ENCODE measurements around the gene CTAGE1. TPM values are rescaled to one million over a fixed set of nuclear protein-coding genes. Genes with fewer than 3 reads are reported as not detected.
"Not testable (repeated sequence)": the region's sequence is repeated elsewhere in the genome, so short reads cannot be mapped to it uniquely, and the experiment has no call there.

CTAGE1 gene
- total RNA-seq, 2 experiments from 2014 or later: not detected

DNA sequence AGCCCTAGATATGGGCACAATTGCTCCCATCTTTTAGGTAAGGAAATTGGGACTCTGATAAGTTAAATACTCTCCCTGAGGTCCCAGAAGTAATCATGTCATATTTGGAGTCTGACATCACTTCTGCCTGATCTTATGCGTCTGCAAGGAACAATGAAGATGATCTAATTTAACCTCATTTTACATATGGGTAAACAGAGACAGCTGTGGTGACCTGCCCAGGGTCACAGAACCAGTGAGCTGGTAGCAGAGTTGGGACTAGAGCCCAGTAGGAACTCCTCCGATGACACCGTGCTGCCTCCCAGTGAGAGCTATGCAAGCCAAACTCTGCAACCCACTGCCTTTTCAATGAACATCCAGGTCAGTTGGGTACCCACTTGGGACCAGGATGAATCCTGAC lies 17.8 kb downstream of the CTAGE1 start:
- Mint-ChIP-seq H3K9me3 (peaks cover 1% of the 10 kb centered on the region), H3K27ac (no peak overlapping the region), H3K4me1 (no peaks in the 10 kb centered on the region), H3K27me3 (no peaks in the 10 kb centered on the region), H3K36me3 (ENCODE audit: low read depth) (no peaks in the 10 kb centered on the region), H3K4me3 (no peak overlapping the region)
- no peak for DNase-seq
- CTCF ChIA-PET: no interaction called here
- POLR2A ChIA-PET: no interaction called here

GRCh38 chr18:22398464-22398863 lies 19.3 kb downstream of the CTAGE1 start:
- Mint-ChIP-seq H3K4me1 (no peaks in the 10 kb centered on the region), H3K27me3 (no peaks in the 10 kb centered on the region), H3K4me3 (no peak overlapping the region), H3K27ac (no peak overlapping the region), H3K9me3 (no peaks in the 10 kb centered on the region), H3K36me3 (ENCODE audit: low read depth) (no peaks in the 10 kb centered on the region)
- ChIA-PET POLR2A (no interaction called here), CTCF (no interaction called here)
- no peak for DNase-seq

- POLR2A ChIA-PET: no interaction called here
- DNase-seq: no peak
- Mint-ChIP-seq H3K4me3 (no peak overlapping the region), H3K9me3 (no peaks in the 10 kb centered on the region), H3K36me3 (ENCODE audit: low read depth) (no peaks in the 10 kb centered on the region), H3K27ac (no peak overlapping the region), H3K4me1 (no peaks in the 10 kb centered on the region), H3K27me3 (no peaks in the 10 kb centered on the region)
- CTCF ChIA-PET: no interaction called here
Observed at GRCh38 chr18:22394428-22394827, 23.3 kb downstream of the CTAGE1 start.

GRCh38 chr18:22393164-22393563 lies 24.6 kb downstream of the CTAGE1 start:
- H3K4me1 Mint-ChIP-seq; H3K4me3 Mint-ChIP-seq; H3K27ac Mint-ChIP-seq; DNase-seq; CTCF ChIA-PET; H3K27me3 Mint-ChIP-seq; POLR2A ChIA-PET; H3K9me3 Mint-ChIP-seq; H3K36me3 Mint-ChIP-seq (ENCODE audit: low read depth): not testable (repeated sequence)

DNA sequence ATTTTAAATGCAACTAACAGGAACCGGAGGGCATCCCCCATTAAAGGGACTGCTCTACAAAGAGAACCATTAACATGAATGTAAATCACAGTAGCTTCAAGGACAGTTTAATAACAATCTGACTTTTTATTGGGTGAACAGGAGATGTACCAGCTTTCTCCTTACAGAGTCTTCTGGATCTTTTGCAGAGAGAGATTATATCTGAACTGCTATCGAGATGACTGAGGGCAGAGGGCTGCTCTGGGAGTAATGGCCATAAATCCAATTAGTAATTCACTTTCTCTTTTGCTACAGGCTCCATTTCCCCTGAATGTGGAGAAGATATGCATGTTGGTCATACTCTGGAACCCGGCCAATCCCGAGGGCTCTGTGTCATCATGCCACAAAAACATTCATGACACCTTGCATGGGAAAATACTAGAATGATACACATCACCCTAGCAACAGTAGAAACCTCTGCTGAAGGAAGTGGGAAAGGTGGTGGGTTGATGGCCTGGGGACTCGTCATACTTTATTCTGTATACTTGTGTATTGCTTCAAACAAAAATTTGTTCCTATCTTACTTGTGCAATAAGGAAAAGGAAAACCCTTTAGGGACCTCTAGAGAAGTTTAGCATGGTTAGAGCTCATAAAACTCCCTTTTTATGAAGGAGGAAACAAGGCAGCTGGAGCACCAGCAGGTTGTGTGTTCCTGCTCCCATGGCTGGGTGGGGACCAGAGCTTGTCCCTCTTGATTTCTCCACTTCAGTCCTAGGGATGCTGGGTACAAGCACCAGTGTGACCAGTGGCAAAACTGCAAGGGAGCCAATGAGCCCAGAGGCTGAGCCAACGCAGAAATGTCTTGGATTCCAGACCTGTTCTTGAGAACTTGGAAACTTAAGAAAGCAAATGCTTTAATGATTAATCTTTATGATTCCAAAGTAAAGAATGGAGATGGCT lies 26.0 kb downstream of the CTAGE1 start:
- Mint-ChIP-seq H3K4me1 (no peaks in the 10 kb centered on the region), H3K4me3 (no peak overlapping the region), H3K36me3 (ENCODE audit: low read depth) (no peaks in the 10 kb centered on the region), H3K27ac (no peak overlapping the region), H3K9me3 (no peaks in the 10 kb centered on the region), H3K27me3 (no peaks in the 10 kb centered on the region)
- ChIA-PET POLR2A (no interaction called here), CTCF (interaction anchor here (0.6 to 1.5 kb wide), 2 partner anchors 11 to 27 kb away, joined by 3 read pairs; no protein-coding TSS in a partner anchor)
- DNase-seq: no peak

DNA sequence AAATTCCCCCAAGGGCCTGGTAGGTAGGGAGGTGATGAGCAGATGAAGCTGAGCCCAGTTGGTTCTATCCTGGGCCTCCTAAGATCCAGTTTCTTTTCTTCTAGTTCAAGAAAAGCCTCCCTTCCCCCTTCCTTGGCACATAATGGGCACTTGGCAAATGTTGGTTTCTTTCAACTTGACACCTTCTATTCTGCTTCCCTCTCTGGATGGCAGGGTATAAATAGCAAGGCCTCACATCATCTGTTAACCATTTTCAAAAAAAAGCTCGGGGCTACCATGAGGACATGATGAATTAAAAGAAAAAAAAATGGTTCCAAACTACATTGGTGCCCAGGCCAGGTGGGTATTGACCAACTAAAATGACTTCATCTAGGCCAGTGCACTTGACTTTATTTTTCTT lies 29.9 kb downstream of the CTAGE1 start:
- Mint-ChIP-seq H3K4me1 (no peaks in the 10 kb centered on the region), H3K27me3 (no peaks in the 10 kb centered on the region), H3K27ac (no peak overlapping the region), H3K4me3 (no peak overlapping the region), H3K9me3 (no peaks in the 10 kb centered on the region), H3K36me3 (ENCODE audit: low read depth) (no peaks in the 10 kb centered on the region)
- ChIA-PET POLR2A (no interaction called here), CTCF (interaction anchor here (0.5 to 0.6 kb wide), 2 partner anchors 9 to 359 kb away, joined by 3 read pairs; no protein-coding TSS in a partner anchor)
- no peak for DNase-seq

DNA sequence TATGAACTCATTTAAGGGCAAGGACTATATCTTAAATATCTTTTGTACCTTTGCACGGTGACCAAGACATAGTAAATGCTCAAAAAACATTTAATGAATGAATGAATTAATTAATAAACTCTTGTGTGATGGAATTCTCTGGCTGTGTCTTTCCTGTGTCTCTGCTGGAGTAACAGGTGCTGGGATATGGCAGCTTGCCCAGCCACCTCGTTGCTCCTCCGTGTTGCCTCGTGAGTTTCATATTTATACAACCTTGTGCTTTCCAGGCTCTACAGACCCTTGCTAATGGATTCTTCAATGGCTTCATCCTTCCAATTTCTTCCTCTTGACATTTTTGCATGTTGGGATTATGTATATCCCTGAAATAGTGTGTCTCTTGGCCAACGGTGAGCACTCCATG lies 30.4 kb downstream of the CTAGE1 start:
- Mint-ChIP-seq H3K27me3 (no peaks in the 10 kb centered on the region), H3K27ac (no peak overlapping the region), H3K36me3 (ENCODE audit: low read depth) (no peaks in the 10 kb centered on the region), H3K4me3 (no peak overlapping the region), H3K4me1 (no peaks in the 10 kb centered on the region), H3K9me3 (no peaks in the 10 kb centered on the region)
- ChIA-PET POLR2A (no interaction called here), CTCF (interaction anchor here (0.5 kb wide), 1 partner anchor 9 kb away, joined by 3 read pairs; no protein-coding TSS in a partner anchor)
- DNase-seq: no peak

DNA sequence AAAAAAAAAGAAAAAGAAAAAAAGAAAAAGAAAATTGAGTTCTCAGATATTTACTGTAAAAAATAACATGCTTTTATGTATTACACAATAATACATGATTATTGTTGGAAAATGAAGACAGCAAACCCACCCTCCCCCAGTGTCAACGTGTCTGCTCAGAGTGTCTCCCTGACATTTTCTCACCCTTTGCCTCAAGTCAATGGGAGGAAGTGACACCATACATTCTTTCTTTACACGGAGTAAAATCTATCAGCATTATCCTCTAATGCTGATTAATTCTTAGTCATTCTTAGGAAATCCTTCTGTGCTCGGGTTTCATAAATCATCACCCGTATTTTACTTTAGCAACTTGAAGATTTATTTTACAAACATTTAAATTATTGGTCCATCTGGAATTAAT lies 32.0 kb downstream of the CTAGE1 start:
- Mint-ChIP-seq H3K9me3 (no peaks in the 10 kb centered on the region), H3K27me3 (no peaks in the 10 kb centered on the region), H3K36me3 (ENCODE audit: low read depth) (no peaks in the 10 kb centered on the region), H3K27ac (no peak overlapping the region), H3K4me1 (no peaks in the 10 kb centered on the region), H3K4me3 (no peak overlapping the region)
- POLR2A ChIA-PET: no interaction called here
- no peak for DNase-seq
- CTCF ChIA-PET: no interaction called here

DNA sequence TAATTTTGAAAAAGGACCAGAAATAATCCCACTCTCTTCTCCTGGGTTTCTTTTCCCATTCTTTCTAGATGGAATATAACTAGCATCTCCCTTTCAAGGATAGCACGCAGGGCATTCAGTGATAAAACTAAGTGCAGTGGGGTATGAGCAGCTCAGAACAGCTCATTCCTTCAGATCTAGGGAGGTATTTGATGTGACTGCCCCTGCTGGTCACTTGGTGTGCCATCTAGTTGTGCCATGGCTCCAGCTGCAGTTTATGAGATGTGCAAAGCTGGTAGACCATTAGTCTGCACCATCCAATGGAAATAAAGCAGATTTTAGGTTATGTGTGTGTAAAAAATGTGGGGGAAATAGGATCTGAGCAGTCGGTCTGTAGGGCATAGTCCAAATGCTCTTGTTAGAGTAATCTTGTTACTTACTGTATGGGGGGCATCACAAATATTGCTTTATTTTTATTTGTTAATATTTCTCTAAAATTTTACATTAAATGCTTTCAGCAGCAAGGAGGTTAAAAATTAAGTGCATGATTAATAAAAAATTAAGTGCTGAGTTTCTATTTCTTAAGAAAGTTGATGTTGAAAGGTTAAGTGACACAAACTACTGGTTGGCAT lies 38.9 kb downstream of the CTAGE1 start:
- no peaks in the 10 kb centered on the region for H3K27me3 Mint-ChIP-seq
- no peak for DNase-seq
- no peaks in the 10 kb centered on the region for H3K36me3 Mint-ChIP-seq (ENCODE audit: low read depth)
- H3K4me1 Mint-ChIP-seq: no peaks in the 10 kb centered on the region
- no peak overlapping the region for H3K4me3 Mint-ChIP-seq
- H3K9me3 Mint-ChIP-seq: no peaks in the 10 kb centered on the region
- H3K27ac Mint-ChIP-seq: no peak overlapping the region
- ChIA-PET POLR2A (no interaction called here), CTCF (no interaction called here)

DNA sequence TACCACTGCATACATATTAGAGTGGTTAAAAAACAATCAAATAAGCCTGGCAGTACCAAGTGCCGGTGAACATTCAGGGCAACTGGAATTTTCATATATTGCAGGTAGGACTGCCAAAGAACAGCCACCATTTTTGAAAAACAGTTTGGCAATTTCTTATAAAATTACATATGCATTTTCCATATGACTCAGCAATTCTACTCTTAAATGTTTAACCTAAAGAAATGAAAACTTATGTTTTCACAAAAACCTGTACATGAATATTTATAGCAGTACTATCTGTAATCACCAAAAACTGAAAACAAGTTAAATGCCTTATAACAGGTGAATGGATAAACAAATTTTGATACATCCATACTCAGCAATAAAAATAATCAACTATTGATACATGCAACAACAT lies 39.9 kb downstream of the CTAGE1 start:
- no peak for DNase-seq
- Mint-ChIP-seq H3K4me1 (no peaks in the 10 kb centered on the region), H3K27ac (no peak overlapping the region), H3K36me3 (ENCODE audit: low read depth) (no peaks in the 10 kb centered on the region), H3K4me3 (no peak overlapping the region), H3K9me3 (no peaks in the 10 kb centered on the region), H3K27me3 (no peaks in the 10 kb centered on the region)
- ChIA-PET POLR2A (no interaction called here), CTCF (no interaction called here)

DNA sequence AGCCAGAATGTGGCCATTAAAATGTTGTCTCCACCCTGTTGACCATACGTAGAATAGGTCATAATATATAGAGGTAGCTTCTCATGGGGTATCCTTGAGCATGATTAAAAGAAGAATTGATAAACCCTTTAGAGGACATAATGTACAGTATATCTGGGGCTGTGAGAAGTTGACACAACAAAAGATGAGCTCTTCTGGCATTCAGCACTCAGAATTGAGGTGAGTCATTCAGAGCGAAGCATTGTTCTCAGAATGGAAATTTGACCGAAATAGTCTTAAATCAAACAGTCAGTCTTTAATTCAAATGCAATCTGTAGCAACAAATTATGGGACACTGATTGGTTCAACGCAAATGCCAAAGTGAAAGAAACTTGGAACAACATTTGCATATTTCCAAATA lies 47.3 kb downstream of the CTAGE1 start:
- ChIA-PET CTCF (no interaction called here), POLR2A (no interaction called here)
- no peaks in the 10 kb centered on the region for H3K4me1 Mint-ChIP-seq
- H3K27me3 Mint-ChIP-seq: no peaks in the 10 kb centered on the region
- H3K4me3 Mint-ChIP-seq: no peak overlapping the region
- DNase-seq: no peak
- H3K9me3 Mint-ChIP-seq: no peaks in the 10 kb centered on the region
- no peaks in the 10 kb centered on the region for H3K36me3 Mint-ChIP-seq (ENCODE audit: low read depth)
- no peak overlapping the region for H3K27ac Mint-ChIP-seq

GRCh38 chr18:22368021-22368420 lies 49.7 kb downstream of the CTAGE1 start:
- Mint-ChIP-seq H3K27ac (no peak overlapping the region), H3K9me3 (no peaks in the 10 kb centered on the region), H3K4me1 (no peaks in the 10 kb centered on the region), H3K4me3 (no peak overlapping the region), H3K27me3 (no peaks in the 10 kb centered on the region), H3K36me3 (ENCODE audit: low read depth) (no peaks in the 10 kb centered on the region)
- no peak for DNase-seq
- CTCF ChIA-PET: no interaction called here
- POLR2A ChIA-PET: no interaction called here

DNA sequence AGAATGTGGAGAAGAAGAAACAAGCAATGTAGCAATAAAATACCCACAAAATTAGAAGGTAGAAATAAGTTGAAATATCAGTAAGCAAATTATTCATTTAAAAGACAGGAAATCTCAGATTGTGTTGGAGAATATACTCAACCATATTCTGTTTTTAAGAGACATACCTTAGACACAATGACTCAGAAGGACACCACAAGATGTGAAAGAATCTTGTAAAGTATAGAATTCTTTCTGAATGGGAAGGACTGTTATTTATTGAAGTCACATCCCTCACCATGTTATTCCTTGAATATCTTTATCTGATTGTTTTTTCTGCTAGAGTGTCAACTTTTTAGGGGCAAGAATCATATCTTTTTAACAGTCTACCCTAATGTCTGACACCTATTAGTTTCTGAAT lies 50.4 kb downstream of the CTAGE1 start:
- no peaks in the 10 kb centered on the region for H3K27me3 Mint-ChIP-seq
- H3K9me3 Mint-ChIP-seq: no peaks in the 10 kb centered on the region
- no peak overlapping the region for H3K27ac Mint-ChIP-seq
- ChIA-PET POLR2A (no interaction called here), CTCF (no interaction called here)
- no peaks in the 10 kb centered on the region for H3K4me1 Mint-ChIP-seq
- H3K4me3 Mint-ChIP-seq: no peak overlapping the region
- DNase-seq: no peak
- H3K36me3 Mint-ChIP-seq (ENCODE audit: low read depth): no peaks in the 10 kb centered on the region
